ENCODE results near the gene OVCA2.

DNA sequence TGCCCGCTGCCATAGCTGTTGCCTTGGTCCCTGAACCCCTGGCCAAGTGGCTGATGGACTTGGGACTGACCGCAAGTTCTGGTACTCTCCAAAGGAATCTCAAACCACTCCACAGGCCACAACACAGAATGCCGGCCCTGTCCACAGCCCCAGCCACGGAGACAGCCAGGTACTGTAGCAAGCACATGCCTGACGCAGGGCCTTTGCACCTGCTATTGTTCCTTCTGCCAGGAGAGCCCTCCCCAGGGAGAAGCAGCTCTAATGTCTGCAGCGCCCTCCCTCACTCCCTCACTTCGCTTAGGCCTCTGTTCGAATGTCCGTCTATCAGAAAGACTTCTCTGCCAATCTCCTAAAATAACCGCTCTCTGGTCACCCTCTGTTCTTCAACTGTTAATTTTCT is 32.1 kb upstream of the OVCA2 start:
- TF ChIP-seq, protein P1, sequence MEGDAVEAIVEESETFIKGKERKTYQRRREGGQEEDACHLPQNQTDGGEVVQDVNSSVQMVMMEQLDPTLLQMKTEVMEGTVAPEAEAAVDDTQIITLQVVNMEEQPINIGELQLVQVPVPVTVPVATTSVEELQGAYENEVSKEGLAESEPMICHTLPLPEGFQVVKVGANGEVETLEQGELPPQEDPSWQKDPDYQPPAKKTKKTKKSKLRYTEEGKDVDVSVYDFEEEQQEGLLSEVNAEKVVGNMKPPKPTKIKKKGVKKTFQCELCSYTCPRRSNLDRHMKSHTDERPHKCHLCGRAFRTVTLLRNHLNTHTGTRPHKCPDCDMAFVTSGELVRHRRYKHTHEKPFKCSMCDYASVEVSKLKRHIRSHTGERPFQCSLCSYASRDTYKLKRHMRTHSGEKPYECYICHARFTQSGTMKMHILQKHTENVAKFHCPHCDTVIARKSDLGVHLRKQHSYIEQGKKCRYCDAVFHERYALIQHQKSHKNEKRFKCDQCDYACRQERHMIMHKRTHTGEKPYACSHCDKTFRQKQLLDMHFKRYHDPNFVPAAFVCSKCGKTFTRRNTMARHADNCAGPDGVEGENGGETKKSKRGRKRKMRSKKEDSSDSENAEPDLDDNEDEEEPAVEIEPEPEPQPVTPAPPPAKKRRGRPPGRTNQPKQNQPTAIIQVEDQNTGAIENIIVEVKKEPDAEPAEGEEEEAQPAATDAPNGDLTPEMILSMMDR (IDR thresholded peaks at IDR 0.05; ENCODE audit: insufficient read depth, low read length, poor library complexity, severe bottlenecking) = no peak
- no peak for TF ChIP-seq EZH2phosphoT487 (conservative IDR thresholded peaks at IDR 0.05; ENCODE audit: low read length)

All from SU-DHL-6 (cell line).